Putamen (tissue), 1 donor: Measurements from ENCODE around the gene FARS2.

ENCODE experiments used
- DNase-seq: peaks from one replicate; pipeline ENCODE4 v3.0.0-alpha.2; 2016; ENCODE audit warnings: low spot score

Gene FARS2

DNA sequence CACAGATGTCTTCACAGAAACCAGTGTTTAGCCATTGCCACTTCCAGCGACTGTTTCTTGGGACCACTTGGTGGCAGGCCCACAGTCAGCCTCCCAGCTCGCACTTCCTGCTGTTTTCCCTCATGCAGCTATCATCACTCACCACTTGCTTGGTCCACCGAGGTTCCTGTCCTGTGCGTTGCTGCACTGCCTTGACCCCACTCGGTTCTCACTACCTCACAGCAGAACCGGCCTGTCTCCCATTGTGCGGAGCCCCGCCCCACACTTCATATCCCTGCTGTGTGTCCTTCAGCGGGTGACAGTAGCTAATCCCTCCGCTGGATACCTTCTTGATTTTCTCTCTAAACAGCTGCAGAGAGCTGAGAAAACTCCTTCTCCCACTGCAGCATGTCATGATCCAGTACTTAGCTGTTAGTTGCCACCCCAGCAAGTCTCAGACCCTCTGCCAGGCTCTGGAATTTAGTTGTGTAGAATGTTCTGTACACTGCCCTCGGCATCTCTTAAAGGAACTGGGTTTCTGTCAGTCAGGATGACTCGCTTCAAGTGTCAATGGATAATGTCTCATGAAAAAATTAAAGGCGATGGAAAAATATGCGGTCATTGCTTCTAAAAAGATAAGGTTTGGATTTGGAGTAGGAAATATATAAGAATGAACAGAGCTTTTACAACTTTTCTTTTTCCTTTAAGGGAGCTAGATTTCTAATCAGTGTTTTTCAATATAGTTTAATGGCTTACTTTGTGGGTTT is 208.0 kb downstream of the FARS2 start:
- no peak for DNase-seq

- peak; percentile 63 for DNase-seq
These were observed 209.7 kb downstream of the FARS2 start for GRCh38 chr6:5471044-5471443.

DNA sequence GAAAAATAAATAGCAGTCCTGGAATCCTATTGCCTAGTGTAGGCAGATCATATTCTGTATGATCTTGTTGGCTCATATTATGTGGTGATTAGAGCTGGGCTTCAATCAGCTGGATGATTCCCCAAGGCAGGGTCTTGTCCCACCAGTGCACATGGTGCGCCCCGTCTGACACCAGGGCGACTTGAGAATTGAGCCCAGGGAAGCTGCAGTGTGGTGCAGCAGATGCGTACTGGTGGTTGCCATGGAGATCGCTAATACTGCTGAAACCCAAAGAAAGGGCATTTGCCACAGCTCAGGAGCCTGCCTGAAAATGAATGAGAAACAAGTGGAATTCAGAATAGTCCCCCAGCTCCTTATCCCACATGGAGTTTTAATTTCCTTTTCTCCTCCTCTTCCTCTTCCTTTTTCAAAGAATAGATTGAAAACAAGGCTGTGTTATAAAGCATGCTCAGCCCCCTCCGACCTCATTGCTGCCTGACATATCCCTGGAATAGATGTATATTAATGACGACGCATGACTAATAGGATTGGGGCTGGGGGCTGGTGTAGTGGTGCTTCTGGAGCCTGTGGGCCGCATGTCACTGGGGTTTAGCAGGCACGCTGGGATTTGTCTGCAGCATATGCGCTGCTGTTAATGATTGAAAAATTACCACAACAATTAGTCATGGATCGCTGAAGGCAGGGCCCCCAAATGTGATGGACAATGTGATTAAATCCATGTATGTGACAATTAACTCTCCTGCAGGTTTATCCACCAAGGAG is 210.5 kb downstream of the FARS2 start:
- peak; percentile 43 for DNase-seq

DNA sequence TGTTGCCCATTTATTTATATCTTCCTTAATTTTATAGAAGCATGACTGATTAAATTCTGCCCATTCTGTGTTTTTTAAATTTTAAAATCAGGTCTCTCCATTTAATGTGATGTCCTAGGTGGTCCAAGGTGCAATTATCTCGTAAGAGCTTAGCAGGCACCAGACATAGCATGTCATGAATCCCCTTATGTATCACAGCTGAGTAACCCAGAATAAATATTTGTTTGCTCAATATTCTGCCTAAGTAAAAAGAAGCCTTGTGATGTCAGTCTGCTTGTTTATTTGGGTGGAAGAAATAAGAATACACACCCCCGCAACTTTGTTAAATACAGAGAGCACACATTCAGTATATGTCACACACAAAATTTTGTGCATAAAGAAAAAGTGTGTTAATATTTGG is 211.3 kb downstream of the FARS2 start:
- no peak for DNase-seq

DNA sequence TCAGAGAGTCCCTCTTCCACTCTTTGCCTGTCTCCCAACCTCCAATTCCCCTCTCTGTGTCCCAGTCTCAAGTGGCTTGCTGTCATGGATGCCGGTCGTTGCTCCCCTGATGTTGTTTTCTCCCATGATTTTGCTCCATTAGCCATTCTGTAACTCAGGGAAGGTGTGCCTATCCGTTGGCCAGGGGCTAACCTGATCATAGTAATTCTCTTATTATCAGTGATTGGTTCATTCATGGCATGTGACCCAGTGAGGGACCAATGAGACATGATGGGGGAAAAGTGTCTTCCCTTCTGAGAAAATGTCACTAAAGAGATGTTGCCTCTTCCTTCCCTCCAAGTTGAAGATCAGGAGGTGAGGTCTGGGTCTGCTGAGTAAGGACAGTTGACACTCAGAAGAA is 214.5 kb downstream of the FARS2 start:
- DNase-seq, result no peak

DNA sequence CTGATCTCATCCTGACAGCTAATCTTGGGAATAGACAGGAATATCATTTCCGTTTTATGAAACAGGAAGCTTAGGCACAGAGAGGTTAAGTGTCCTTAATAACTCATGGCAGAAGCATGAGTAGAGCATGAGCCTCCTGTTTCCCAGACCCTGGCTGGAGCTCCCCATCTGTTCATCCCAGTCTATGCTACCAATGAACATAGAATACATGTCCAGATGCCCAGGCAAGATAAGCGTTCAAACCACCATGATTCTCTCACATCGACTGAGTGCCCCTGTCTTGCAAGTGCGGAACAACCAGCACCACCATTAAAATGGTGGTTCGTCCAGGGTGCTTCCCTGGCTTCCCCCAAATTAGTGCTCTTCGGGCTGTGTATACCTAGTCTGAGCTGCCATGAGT is 217.1 kb downstream of the FARS2 start:
- no peak for DNase-seq

- no peak for DNase-seq
These were observed 219.7 kb downstream of the FARS2 start for GRCh38 chr6:5481033-5481432.

- no peak for DNase-seq
These were observed 220.4 kb downstream of the FARS2 start for GRCh38 chr6:5481750-5482149.

GRCh38 chr6:5482619-5483018 is 221.3 kb downstream of the FARS2 start:
- DNase-seq, result no peak

DNA sequence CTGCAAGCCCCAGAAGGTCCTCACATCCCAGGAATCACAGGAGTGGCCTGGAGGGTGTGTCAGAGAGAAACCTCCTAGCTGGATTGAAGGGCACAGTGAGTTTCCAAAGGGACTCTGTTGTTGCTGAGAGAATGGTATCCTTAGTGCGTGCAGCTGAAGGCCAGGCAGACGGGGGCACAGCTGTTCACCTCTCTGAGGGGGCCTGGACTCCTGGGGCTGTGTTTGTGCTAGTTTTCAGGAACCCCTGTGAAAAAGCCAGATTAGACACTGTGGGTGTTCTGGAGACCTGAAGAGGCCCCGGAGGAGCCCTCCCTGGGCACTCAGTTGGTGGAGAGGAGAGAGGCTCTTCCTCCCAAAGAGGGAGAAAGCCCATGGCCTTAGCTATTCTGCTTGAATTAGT is 223.4 kb downstream of the FARS2 start:
- no peak for DNase-seq

GRCh38 chr6:5486214-5486613 is 224.9 kb downstream of the FARS2 start:
- DNase-seq, result no peak

GRCh38 chr6:5490501-5491069 is 229.3 kb downstream of the FARS2 start:
- DNase-seq, result no peak

GRCh38 chr6:5492356-5492755 is 231.0 kb downstream of the FARS2 start:
- no peak for DNase-seq

DNA sequence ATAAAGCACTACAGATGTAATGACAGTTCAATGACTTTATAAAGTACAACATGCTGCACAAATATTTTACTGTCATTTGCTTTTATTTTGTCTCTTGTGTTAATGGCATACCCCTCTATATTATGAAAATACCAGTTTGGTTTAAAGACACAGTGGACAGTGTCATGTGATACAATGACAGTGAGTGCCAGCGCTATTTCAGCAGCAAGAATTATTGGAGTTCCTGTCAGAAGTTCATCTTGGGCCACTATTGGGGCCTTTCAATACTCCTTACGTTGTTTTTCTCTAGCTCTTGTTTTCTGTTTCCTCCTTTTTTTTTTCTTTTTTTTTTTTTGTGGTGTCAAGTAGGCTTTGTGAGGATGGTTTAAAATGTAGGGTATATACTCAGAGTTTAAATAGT is 232.5 kb downstream of the FARS2 start:
- DNase-seq, result no peak

GRCh38 chr6:5497896-5498578 is 236.7 kb downstream of the FARS2 start:
- DNase-seq, result no peak

- DNase-seq, result no peak
These were observed 237.2 kb downstream of the FARS2 start for GRCh38 chr6:5498579-5498899.

GRCh38 chr6:5499644-5500306 is 238.5 kb downstream of the FARS2 start:
- DNase-seq, result no peak

DNA sequence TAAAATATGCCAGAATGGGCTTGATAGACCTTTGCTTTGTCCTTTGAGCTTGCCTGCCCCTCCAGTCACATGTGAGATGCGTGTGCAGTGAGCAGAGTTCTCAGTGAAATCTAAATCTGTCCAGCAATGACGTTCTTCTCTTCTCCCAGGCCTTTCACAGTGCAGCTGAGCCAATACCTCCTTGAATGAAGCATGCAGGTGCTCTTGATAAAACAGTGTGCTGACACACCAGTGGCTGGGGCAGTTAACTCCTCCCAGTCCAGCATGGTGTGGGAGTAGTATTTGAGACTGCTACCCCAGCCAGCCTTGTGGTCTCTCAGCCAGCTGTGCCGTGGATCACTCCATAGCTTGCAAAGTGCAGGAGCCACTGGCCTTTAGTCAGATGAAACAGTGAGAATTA is 240.5 kb downstream of the FARS2 start:
- DNase-seq, result no peak

DNA sequence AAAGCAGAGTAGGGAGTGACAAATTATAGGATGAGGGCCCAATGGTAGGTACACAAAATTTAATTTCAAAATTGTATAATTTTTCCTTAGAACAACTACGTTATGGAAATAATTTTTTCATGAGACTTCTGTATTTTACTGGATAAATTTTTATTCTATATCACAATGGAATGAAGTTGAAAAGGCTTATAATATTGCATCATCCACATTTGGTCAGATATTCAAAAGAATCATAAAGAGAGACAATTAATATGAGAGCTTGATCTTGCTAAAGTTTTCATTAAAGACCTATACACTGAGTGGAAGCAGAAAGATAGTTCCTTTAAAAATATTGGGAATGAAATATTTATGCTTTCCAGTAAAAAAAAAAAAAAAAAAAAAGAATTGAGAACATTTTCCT is 242.8 kb downstream of the FARS2 start:
- no peak for DNase-seq

DNA sequence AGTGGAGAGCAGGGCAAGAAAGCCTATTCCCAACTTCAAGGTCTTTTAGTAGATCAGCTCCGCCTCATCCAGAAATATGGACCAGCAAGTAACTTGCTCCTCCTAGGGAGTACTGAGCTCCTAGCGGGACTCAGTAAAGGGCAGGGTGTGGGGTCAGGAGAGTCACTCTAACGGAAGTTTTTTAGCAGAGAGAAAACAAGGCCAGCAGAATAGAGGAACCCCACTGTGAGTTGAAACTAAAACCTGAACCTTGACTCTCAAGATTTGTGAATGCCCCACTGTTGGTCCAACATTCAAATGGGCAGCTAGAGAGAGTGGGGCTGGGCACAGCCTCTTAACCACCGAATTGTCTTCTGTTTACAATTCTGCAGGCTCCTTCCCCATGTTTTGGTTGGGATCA is 244.8 kb downstream of the FARS2 start:
- DNase-seq, result no peak

DNA sequence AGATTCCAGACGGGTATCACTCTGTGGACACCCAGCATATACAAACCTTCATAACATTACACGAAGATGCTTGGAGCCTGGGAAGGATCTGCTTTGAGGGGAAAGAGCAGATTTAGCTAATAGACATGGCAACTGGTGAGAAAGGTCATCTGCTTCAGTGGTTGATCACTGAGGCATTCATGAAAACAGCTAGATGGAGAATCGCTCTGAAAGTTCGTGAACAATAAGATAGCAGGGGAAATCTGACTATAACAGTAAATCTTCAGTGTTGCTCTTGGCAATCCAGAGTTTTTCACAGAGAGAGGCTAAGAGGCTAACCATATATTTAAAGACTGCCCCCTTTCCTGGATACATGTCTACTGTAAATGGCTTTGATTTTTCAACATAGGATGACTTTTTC is 245.3 kb downstream of the FARS2 start:
- no peak for DNase-seq

- DNase-seq, result no peak
These were observed 245.9 kb downstream of the FARS2 start for GRCh38 chr6:5507131-5507681.
